GM19239 (cell line): ENCODE results near the gene GLCCI1.
"Not testable (repeated sequence)": the region's sequence is repeated elsewhere in the genome, so short reads cannot be mapped to it uniquely, and the experiment has no call there.

Experiments used
- DNase-seq: peaks from one replicate; pipeline ENCODE4 v3.0.0; 2011; ENCODE audit warnings: low spot score; ENCODE audit not compliant: insufficient read length
- FAIRE-seq: peaks from 2 replicates; lab custom pipeline; 2011; peaks lifted over from hg19 to GRCh38; lab: Jason Lieb, UNC

GLCCI1 gene

DNA sequence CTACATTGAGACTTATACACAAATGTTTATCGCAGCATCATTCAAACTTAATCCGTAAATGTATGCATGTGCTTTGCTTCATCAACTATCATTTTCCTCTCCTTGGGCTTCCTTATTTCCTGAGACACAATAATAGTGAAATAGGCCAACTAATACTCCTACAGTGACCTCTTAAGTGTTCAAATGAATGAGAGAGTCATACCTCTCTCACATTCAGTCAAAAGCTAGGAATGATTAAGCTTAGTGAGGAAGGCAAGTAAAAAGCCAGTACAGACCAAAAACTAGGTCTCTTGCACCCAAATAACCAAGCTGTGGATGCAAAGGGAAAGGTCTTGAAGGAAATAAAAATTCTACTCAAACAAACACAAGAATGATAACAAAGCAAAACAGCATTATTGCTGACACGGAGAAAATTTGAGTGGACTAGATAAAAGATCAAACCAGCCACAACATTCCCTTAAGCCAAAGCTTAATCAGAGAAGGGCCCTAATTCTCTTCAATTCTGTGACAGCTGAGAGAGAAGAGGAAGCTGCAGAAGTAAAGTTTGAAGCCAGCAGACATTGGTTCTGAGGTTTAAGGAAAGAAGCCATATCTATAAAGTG is 72.3 kb downstream of the GLCCI1 start:
- FAIRE-seq (peak; percentile 54), DNase-seq (no peak)

DNA sequence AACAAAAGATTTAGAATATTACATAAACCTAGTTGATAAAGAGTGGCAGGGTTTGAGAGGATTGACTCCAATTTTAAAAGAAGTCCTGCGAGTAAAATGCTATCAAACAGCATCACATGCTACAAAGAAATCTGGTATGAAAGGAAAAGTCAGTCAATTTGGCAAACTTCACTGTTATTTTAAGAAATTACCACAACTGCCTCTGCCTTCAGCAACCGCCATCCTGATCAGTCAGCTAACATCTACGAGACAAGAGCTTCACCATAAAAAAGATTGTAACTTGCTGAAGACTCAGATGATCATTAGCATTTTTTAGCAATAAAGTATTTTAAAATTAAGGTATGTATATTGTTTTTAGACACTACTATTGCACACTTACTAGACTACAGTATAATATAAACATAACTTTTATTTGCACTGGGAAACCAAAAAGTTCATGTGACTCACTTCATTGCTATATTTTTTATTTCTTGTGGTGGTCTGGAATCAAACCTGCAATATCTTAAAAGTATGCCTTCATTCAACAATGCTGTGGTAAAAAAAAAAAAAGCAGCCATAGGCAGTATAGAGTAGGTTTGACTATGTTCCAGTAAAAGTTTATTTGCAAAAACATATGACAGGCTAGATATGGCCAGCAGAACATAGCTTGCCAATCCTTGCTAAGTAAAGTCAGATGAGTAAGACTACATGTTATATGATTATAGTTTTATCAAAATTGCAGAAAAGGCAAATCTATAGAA is 74.4 kb downstream of the GLCCI1 start:
- FAIRE-seq: no peak
- no peak for DNase-seq

DNA sequence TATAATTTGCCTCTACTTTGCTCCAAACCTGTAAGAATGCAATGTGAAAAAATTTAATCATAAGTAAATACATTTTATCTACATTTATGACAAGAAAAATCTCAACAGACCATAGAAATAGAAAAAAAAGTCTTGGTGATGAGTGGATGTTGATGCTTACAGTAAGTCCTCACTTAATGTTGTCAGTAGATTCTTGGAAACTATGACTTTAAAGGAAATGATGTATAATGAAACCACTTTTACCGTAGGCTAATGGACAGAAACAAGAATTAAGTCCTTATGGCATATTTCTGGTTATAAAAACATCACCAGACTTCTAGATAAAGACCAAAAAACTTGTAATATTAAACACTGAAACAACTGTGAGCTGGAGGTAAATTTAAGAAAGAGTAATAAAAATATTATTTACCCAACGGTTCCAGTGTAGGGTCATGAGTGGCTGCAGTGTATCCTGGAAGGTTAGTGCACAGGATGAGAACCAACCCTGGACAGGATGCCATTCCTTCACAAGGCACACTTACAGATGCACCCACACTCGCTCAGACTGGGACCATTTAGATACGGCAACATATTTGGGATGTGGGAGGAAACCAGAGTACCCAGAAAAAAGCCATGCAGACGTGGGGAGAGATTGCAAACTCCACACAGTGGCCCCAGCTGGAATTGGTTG is 76.3 kb downstream of the GLCCI1 start:
- DNase-seq: no peak

DNA sequence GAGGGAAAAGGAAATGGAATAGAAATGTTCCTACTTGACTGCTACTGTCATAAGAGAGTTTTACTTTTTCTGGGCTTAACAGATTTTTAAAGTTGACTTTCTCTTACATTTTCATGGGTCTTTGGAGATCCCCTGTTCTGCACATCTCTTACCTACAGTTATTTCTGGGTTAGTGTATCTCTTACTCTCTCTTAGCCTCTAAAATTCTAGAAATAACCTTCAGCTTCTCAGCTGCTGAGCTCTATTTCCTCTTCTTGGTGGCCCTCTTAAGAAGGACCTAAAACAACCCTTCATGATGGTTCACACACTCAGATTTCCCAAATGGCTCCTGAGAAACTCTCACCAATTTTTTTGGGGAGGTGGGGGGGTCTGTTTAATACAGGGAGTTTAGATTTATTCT is 79.5 kb downstream of the GLCCI1 start:
- FAIRE-seq: peak; percentile 78
- not testable (repeated sequence) for DNase-seq

More for the DNA sequence above, 76.3 kb downstream of the GLCCI1 start:
- FAIRE-seq: no peak

DNA sequence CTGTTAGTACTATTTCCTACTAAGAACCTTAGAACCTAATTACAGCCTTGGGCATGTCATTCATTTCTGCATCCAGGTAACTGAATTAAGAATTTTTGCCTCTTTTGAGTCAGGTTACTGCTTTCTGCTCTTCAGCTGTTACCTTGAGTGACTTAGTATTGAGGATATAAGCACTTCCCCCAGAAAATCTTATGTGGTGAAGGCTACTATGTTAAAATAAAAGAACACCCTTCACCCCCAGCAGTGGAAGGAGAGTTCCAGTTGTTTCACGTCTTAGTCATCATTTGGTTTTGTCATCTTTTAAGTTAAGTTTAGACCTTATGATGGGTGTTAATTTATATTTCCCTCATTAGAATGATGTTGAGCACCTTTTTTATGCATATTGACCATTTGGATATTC is 82.8 kb downstream of the GLCCI1 start:
- no peak for DNase-seq
- no peak for FAIRE-seq

DNA sequence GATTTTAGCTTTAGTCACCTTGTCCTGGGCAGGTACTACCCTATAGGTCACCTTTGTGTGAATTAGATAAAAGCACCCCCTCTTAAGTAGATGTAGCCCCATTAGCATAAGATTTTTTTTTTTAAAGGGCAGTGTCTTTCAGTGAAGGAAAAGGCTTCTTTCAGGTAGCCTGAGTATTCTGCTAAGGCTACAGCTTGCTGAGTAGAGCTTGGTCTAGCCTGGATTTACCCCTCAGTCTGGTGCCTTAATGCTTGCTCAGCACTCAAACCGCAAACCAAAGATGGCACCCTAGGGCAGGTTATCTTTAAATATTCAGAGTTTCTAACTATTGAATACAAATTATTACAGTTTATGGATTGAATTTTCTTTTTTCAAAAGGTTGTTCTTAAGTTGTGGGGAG is 83.4 kb downstream of the GLCCI1 start:
- FAIRE-seq: no peak
- DNase-seq: no peak

DNA sequence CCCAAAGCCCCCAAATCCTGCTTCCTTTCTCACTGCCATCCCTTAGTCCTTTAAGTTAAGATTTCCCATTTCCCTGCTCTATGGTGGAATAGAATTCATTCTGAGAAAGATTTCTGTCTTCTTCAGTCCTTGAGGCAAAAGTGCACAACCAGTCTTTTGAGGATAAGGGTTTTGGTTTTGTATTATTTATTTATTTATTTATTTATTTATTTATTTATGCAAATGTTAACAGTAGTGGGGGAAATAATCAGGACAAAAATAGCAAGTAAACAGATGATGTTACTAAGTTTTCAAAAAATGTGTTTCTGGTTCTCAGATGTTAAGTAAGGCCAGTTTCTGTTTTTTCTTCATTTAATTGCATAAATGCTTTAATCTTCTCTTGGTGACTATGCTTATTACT is 84.2 kb downstream of the GLCCI1 start:
- no peak for FAIRE-seq
- no peak for DNase-seq

DNA sequence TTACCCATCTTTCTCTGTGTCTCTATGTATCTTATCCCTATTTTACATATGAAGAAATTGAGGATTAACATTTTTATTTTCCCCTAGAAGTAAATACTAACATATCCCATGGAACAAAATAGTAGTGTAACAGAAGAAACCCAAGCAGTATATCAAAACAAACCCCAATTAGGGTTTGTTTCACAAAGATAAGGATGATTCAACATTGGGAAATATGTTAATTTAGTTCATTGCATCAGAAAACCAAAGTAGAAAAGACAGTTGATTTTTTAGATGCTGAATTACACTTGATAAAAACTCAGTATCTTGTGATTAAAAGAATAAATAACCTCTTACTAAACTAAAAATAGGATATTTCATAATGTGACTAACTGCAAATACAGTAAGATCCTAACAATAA is 87.8 kb downstream of the GLCCI1 start:
- no peak for FAIRE-seq
- DNase-seq: no peak

DNA sequence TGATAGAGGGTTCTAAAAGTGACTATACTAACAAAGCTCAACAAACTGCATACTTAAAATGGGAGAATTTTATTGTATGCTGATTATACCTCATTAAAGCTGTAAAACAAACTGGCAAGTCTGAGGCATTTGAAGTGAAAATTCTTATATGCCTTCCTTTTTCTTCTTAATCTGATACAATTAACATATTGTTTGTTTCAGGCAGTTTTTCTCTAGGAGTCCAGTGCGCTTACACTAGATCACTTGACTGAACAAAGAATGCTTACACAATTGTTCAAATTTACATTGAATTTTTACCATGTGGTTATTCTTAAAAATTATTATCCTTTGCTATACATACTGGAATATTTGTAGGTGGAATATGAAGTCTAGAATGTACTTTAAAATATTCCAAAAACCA is 89.0 kb downstream of the GLCCI1 start:
- DNase-seq: no peak
- no peak for FAIRE-seq

GRCh38 chr7:8058322-8058721 is 89.7 kb downstream of the GLCCI1 start:
- FAIRE-seq (no peak), DNase-seq (no peak)

GRCh38 chr7:8058852-8059251 is 90.3 kb downstream of the GLCCI1 start:
- FAIRE-seq (peak; percentile 66), DNase-seq (no peak)

GRCh38 chr7:8060241-8060640 is 91.6 kb downstream of the GLCCI1 start:
- DNase-seq: no peak
- no peak for FAIRE-seq

GRCh38 chr7:8063300-8063699 is 94.7 kb downstream of the GLCCI1 start:
- FAIRE-seq, DNase-seq: not testable (repeated sequence)

DNA sequence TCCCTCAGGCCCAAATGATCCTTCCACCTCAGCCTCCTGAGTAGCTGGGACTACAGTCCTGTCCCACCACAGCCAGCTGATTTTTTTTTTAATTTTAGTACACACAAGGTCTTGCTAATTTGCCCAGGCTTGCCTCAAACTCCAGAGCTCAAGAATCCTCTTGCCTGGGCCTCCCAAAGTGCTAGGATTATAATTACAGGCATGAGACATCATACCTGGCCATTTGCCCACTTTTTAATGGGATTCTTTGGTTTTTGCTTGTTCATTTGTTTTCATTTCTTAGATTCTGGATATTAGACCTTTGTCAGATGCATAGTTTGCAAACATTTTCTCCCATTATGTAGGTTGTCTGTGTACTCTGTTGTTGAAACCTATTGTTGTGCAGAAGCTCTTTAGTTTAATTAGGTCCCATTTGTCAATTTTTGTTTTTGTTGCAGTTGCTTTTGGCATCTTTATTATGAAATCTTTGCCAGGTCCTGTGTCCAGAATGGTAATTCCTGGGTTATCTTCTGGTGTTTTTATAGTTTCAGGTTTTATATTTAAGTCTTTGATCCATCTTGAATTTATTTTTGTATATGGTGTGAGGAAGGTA is 95.2 kb downstream of the GLCCI1 start:
- DNase-seq: no peak
- no peak for FAIRE-seq

GRCh38 chr7:8064828-8065227 is 96.2 kb downstream of the GLCCI1 start:
- DNase-seq (no peak), FAIRE-seq (peak; percentile 28)

DNA sequence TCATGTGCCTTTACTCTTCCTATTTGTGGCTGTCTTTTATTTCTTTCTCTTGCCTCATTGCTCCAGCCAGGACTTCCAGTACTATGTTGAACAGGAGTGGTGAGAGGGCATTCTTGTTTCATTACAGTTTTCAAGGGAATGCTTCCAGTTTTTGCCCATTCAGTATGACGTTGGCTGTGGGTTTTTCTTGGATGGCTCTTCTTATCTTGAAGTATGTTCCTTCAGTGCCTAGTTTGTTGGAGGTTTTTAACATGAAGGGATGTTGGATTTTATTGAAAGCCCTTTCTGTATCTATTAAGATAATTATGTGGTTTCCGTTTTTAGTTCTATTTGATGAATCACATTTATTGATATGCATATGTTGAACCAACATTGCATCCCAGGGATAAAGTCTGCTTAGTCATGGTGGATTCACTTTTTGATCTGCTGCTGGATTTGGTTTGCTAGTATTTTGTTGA is 96.8 kb downstream of the GLCCI1 start:
- no peak for DNase-seq
- peak; percentile 82 for FAIRE-seq

GRCh38 chr7:8068892-8069686 is 100.5 kb downstream of the GLCCI1 start:
- DNase-seq (no peak), FAIRE-seq (no peak)

GRCh38 chr7:8070451-8071180 is 102.0 kb downstream of the GLCCI1 start:
- no peak for DNase-seq
- FAIRE-seq: no peak

DNA sequence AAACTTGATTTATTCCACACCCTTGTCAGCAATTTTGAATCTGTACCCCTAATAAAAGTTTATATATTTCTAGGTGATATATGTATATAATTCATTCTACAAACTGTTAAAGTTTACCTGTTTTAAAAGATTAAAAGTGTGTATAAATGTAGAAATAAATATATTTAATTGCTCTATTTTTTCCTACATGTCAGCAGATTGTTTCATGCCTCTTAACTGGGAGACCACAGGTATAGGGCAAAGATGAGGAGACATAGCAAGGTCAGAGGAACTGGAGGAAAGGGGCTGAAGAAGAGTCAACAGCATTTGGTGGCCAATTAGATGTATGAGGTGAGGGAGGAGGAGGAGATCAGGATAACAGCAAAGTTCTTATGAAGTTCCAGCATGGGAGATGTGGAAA is 109.8 kb downstream of the GLCCI1 start:
- no peak for DNase-seq
- FAIRE-seq: no peak

DNA sequence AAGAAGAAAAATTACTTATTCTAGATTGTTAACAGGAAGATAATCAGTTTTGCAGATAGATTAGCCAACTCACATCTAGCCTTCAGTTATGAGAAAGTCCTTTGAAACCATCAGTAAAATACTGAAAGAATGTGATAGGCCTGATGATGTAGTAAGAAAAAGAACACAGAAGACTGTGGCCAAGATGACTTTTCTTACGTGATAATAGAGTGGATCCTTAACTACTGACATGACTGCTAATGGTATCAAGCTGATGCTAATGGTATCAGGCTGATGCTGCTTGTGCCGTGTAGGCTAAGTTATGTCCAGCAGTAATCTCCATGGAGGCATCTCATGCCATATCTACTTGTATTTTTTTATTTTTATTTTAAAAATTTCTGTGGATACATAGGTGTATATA is 114.2 kb downstream of the GLCCI1 start:
- DNase-seq: no peak
- FAIRE-seq: no peak
